NCI-H226 (cell line): ENCODE data around the gene SCGB1D1.

ENCODE experiments used
- DNase-seq: peaks from one replicate; pipeline ENCODE4 v3.0.0-alpha.2; 2015

The SCGB1D1 gene

DNA sequence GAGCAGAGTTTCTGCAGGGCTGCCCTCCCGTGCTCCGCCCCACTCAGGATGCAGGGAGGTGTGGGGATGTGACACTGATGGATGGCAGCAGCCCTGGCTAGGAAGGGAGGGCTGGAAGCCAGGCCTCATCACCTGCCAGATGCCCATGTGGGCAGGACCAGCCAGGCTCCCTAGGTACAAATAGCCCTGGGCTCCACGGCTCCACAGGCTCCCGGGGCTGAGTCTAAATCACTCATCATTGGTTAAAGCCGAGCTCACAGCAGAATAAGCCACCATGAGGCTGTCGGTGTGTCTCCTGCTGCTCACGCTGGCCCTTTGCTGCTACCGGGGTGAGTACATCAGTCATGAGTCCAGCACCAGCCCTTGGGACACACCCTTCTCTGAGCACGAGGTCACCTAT is at the start of gene SCGB1D1:
Gene SCGB1D1, plus strand, starts transcription at position 206 of the 400 bp plus-strand sequence. Its CDS starts 69 bp downstream, at position 275.
- no peak for DNase-seq

- DNase-seq, result no peak
Measured at GRCh38 chr11:62140304-62141110, 49.5 kb upstream of the SCGB1D1 start.

DNA sequence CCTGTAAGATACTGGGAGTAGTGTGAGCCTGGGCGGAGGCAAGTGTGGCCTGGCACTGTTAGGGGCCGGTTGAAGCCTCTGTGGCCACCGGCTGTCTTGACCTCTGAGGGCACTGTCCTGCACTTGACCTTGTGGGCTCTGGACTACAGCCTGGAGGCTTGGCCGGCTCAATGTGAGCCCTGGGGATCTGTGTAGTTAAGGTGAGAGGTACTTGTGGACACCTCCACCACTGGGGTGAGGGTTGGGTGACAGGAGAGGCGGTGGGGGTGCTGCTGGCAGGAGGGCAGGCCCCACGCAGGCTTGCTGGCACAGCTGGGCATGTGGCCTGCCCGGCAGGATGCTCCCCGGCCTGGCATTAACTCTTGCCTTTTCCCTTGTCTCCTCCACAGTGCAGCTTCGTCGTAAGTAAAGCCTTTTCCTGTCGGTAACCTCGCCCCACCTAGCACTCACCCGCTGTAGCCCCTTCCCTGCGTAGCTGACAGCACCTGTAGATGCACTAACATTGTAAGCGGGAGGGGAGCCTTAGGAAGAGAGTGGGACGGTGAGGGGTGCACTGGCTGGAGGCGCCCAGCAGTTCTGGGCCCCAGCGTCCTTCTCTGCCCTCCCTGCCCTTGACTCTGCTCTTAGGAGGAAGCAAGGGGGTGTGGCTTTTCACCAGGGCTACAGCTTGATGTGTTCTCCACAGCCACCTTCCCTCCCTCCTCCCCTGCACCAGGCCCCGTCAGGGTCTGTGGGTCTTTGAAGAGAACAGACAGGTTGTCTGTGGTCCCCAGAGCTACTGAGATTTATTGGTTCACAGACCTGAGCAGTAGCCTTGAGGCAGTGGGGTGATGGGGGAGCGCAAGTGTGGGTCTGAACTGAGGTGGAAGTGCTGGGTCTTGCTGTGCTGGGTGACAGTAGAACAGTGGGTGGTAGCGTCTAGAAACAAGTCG is 48.6 kb upstream of the SCGB1D1 start:
- DNase-seq, result no peak

GRCh38 chr11:62142043-62142375 is 48.0 kb upstream of the SCGB1D1 start:
- DNase-seq, result no peak

DNA sequence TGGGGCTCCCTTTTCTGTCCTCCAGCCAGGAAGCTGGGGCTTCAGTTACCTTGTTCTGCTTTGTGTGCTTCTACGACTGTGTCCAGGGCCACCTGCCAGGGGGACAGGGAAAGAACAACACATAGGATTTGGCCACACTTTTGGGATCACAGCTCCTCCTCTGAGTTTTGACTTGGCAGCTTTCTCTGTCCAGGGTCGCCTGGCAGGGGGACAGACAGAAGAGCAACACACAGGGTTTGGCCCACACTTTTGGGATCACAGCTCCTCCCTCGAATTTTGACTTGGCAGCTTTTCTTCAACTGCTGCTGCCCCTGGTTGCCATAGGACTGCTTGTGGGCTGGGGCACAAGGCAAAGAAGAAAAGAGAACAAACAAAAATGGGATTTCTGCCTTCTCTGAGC is 47.1 kb upstream of the SCGB1D1 start:
- no peak for DNase-seq

DNA sequence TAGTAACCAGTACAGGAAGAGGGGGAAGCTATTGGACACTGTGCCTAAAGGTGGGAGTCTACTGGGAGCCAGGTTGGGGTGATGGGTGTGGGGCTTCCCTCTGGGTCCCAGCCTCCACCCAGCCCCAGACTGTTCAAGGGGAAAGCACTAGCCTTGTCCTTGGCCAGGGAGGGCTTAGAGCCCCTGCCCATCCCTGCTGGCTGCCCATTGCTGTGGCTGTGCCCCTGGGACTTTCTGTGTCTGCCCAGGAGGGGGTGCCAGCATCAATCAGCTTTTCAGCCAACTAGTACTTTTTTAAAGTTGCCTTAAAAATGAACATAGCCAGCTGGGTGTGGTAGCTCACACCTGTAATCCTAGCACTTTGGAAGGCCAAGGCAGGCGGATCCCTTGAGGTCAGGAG is 46.3 kb upstream of the SCGB1D1 start:
- no peak for DNase-seq

GRCh38 chr11:62144641-62145255 is 45.3 kb upstream of the SCGB1D1 start:
- no peak for DNase-seq

- DNase-seq, result no peak
Measured at GRCh38 chr11:62145261-62145871, 44.6 kb upstream of the SCGB1D1 start.

- DNase-seq, result no peak
Measured at GRCh38 chr11:62146476-62147200, 43.4 kb upstream of the SCGB1D1 start.

DNA sequence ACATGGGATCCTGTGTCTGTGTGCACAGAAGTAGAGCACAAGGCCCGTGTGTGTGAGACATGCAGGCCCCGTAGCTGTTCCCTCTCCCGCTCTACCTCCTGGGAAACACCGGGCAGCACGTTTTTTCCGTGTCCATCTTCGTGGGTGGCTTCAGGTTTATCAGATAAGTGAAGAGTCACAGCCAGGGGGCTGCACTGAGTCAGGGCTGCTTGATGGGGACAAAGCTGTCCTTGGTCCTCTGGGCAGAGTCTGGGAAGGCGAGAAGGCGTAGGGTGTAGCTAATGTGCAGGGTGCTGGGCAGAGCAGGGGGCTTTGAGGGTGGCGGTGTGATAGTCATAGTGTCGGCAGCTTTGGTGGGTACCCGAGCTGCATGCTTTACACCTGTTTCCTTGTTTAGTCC is 42.5 kb upstream of the SCGB1D1 start:
- DNase-seq, result no peak

DNA sequence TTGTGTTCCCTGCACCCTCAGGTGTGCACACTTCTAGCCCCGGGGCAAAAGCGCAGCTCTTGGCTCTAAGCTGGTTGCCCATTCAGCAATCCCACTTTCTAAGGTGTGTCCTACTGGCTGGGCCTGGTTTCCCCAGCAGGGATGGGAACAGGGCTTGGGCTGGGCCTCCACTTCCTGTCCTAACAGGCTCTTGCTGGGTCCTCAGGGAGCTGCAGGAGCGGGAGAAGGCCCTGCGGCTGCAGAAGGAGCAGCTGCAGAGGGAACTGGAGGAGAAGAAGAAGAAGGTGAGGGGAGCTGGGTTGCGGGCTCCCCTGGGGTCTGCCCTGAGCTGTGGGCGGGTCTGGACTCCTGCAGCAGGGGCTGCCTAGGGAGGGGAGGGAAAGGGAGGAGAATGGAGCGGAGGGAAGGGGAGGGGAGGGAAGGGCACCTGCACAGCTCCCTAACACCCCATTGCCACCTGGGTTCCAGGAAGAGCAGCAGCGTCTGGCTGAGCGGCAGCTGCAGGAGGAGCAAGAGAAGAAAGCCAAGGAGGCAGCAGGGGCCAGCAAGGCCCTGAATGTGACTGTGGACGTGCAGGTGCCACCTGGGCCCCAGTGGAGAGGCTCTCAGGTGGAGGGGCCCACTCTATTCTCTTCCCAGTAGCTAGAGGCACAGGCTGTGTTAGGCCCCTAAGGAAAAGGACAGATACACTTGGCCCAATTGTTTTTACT is 41.6 kb upstream of the SCGB1D1 start:
- no peak for DNase-seq

- no peak for DNase-seq
Measured at GRCh38 chr11:62149986-62150886, 39.8 kb upstream of the SCGB1D1 start.

DNA sequence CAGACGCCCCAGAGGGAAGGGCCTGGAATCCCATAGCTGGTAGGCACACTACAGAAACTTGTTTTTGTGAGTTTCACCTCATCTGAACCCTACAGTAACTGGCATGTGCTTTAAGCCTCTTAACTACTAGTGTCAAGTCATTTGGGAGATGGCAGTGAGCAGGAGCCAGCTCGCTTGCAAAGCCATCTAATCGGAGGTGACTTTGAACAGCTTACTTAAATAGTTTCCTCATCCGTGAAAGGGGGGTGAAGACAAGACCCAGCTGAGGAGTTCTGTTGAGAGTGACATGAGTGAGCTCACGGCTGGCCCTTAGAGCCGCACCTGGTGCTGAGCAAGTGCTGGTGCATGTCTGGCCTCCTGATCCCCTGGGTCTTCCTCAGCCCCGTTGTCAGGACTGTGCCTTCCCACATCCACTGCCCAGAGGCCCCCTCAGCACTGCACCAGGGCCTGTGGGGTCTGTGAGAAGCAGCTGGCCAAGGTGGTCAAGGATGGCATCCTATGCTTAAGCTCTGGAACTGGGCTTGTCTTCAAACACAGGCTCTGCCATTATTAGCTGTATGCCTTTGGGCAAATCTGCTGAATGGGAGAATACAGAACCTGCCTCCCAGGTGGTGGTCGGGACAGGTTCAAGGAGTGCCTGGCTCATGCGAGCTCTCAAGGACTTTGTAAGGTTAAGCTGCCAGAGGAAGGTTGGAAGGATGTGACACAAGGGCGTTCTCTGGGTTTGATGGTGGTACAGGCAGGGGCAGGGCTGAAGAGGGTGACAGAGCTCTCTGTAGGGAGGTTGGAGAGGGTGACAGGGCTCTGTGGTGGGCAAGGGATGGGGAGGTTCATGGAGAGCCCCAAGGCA is 38.9 kb upstream of the SCGB1D1 start:
- DNase-seq, result no peak

- DNase-seq, result no peak
Measured at GRCh38 chr11:62151737-62152102, 38.3 kb upstream of the SCGB1D1 start.

GRCh38 chr11:62152245-62153086 is 37.5 kb upstream of the SCGB1D1 start:
- DNase-seq, result no peak

DNA sequence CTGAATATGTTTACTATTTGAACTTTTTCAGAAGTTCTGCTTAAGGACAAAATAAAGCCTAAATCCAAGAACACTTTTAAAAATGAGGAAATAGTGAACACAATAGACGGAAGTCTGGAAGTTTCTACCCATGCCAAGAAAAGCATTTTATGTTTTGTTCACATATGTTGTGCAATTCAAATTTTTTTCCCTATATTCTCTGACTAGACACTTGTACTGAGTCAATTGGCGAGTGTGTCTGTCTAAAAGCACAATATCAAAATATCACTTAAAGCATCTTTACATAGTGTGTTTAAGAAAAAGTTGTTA is 37.0 kb upstream of the SCGB1D1 start:
- no peak for DNase-seq

GRCh38 chr11:62153617-62154016 is 36.4 kb upstream of the SCGB1D1 start:
- no peak for DNase-seq

GRCh38 chr11:62157603-62158002 is 32.4 kb upstream of the SCGB1D1 start:
- DNase-seq, result no peak

GRCh38 chr11:62166371-62166770 is 23.6 kb upstream of the SCGB1D1 start:
- no peak for DNase-seq
